Panc1 (cell line): ENCODE measurements around the gene RIGI. TPM values are rescaled to one million over a fixed set of nuclear protein-coding genes. Genes with fewer than 3 reads are reported as not detected.

Source experiments
- ATAC-seq: fragments of 200-7000 bp; cut with Tn5 transposase; 2 replicates; pipeline ENCODE4 v1.9.1; 2020; ENCODE audit warnings: mild to moderate bottlenecking, moderate library complexity
- BruUV-seq: library from RNA; stranded (reverse); fragments of 400-500 nt; replicated peaks from 2 replicates; lab custom pipeline; 2021; lab: Mats Ljungman, UMichigan
- CTCF ChIA-PET: fragments of 300-600 bp; sonication (Branson Sonifier 250); formaldehyde crosslinking; loops from one replicate; lab custom pipeline; 2022; ENCODE audit warnings: antibody characterized with exemption; lab: Charles Lee
- POLR2A ChIA-PET: fragments of 300-600 bp; sonication (Branson Sonifier 250); formaldehyde crosslinking; loops from one replicate; lab custom pipeline; 2022; ENCODE audit warnings: antibody characterized with exemption; lab: Charles Lee
- DNase-seq: peaks from one replicate; pipeline ENCODE4 v3.0.0-alpha.2; 2010; ENCODE audit warnings: low read depth, low spot score
- H3K27ac ChIP-seq: 2 replicates; pipeline ENCODE4 v1.5.1; 2011; ENCODE audit warnings: mild to moderate bottlenecking, low read length, inconsistent platforms
- H3K27me3 ChIP-seq: fragments of 200-500 bp; sonication (Bioruptor generic); 2 replicates; pipeline ENCODE4 v1.6.0; 2014; ENCODE audit warnings: low read length, inconsistent platforms; ENCODE audit not compliant: control insufficient read depth, insufficient read depth
- H3K36me3 ChIP-seq: fragments of 200-500 bp; sonication (Bioruptor generic); 2 replicates; pipeline ENCODE4 v1.5.1; 2014; ENCODE audit warnings: inconsistent platforms, mild to moderate bottlenecking, low read length, moderate library complexity; ENCODE audit not compliant: control insufficient read depth, insufficient read depth
- H3K4me1 ChIP-seq: 2 replicates; pipeline ENCODE4 v1.5.1; 2011; ENCODE audit warnings: inconsistent platforms, mild to moderate bottlenecking, low read length, moderate library complexity; ENCODE audit not compliant: control insufficient read depth, insufficient read depth
- H3K4me3 ChIP-seq, 2 experiments: 2 replicates each; pipeline ENCODE4 v1.5.1; 2011 to 2012; ENCODE audit warnings: low read depth in 2 of 2, low read length in 2 of 2, mild to moderate bottlenecking in 2 of 2, inconsistent platforms in 1 of 2, moderate library complexity in 1 of 2
- H3K9me3 ChIP-seq: fragments of 200-500 bp; sonication (Bioruptor generic); 2 replicates; pipeline ENCODE4 v1.5.1; 2014; ENCODE audit warnings: low read depth, mild to moderate bottlenecking, inconsistent platforms, low read length, moderate library complexity; ENCODE audit not compliant: control insufficient read depth, insufficient read depth
- POLR2AphosphoS5 ChIP-seq: IDR thresholded peaks from 2 replicates; pipeline ENCODE4 v1.6.1; 2012; ENCODE audit warnings: mild to moderate bottlenecking, low read depth, low read length, moderate library complexity
- SIN3A ChIP-seq: IDR thresholded peaks from 2 replicates; pipeline ENCODE4 v1.6.1; 2012; ENCODE audit warnings: low read depth, mild to moderate bottlenecking, low read length, moderate library complexity, borderline replicate concordance; ENCODE audit not compliant: insufficient read depth
- TCF7L2 ChIP-seq: IDR thresholded peaks from 2 replicates; pipeline ENCODE4 v1.6.1; 2011; ENCODE audit warnings: mild to moderate bottlenecking, low read depth, low read length, inconsistent platforms
- in situ Hi-C: cut with HindIII; loops from 2 replicates; pipeline ENCODE4 v1.10.0; 2016; ENCODE audit warnings: low sequenced_read_pairs, low pct_unique_long_range_greater_than_20kb
- intact Hi-C: fragments of 100-400 bp; cut with micrococcal nuclease; formaldehyde crosslinking; loops from one replicate; pipeline ENCODE4 v1.10.0; 2022; ENCODE audit not compliant: unreplicated experiment
- total RNA-seq: library from RNA; stranded (reverse); gene quantifications from one replicate; pipeline ENCODE4 v1.2.1, GENCODE V29; 2021; ENCODE audit not compliant: unreplicated experiment
- TF ChIP-seq, protein P1 (sequence below), 2 experiments: IDR thresholded peaks; 2 replicates each; pipeline ENCODE4 v1.6.1; 2011 to 2012; ENCODE audit warnings: low read depth in 2 of 2, control low read depth in 1 of 2, low read length in 1 of 2, mild to moderate bottlenecking in 1 of 2, moderate library complexity in 1 of 2; ENCODE audit not compliant: insufficient read depth in 1 of 2
- TF ChIP-seq, protein P2 (sequence below): fragments of 450-650 bp; IDR thresholded peaks from 2 replicates; pipeline ENCODE4 v1.5.1; 2017; ENCODE audit warnings: mild to moderate bottlenecking

Gene RIGI
- total RNA-seq, 1 experiment from 2014 or later: 27.7 TPM

DNA sequence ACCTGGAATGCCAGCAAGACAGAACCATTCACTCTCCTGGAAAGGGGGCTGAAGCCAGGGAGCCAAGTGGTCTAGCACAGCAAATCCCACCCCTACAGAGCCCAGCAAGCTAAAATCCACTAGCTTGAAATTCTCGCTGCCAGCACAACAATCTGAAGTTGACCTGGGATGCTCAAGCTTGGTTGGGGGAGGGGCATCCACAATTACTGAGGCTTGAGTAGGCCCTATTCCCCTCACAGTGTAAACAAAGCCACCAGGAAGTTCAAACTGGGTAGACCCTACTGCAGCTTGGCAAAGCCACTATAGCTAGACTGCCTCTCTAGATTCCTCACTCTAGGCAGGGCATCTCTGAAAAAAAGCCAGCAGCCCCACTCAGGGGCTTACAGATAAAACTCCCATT lies 17.3 kb downstream of the RIGI start:
- intact Hi-C loops: no loop called here
- ChIA-PET POLR2A (no interaction called here), CTCF (no interaction called here)
- no peak for ATAC-seq
- Histone ChIP-seq H3K4me3 (no peak overlapping the region), H3K4me1 (no peaks in the 10 kb centered on the region), H3K27me3 (no peaks in the 10 kb centered on the region), H3K27ac (no peak overlapping the region), H3K36me3 (no peaks in the 10 kb centered on the region), H3K9me3 (no peaks in the 10 kb centered on the region)
- TF ChIP-seq, protein P1, sequence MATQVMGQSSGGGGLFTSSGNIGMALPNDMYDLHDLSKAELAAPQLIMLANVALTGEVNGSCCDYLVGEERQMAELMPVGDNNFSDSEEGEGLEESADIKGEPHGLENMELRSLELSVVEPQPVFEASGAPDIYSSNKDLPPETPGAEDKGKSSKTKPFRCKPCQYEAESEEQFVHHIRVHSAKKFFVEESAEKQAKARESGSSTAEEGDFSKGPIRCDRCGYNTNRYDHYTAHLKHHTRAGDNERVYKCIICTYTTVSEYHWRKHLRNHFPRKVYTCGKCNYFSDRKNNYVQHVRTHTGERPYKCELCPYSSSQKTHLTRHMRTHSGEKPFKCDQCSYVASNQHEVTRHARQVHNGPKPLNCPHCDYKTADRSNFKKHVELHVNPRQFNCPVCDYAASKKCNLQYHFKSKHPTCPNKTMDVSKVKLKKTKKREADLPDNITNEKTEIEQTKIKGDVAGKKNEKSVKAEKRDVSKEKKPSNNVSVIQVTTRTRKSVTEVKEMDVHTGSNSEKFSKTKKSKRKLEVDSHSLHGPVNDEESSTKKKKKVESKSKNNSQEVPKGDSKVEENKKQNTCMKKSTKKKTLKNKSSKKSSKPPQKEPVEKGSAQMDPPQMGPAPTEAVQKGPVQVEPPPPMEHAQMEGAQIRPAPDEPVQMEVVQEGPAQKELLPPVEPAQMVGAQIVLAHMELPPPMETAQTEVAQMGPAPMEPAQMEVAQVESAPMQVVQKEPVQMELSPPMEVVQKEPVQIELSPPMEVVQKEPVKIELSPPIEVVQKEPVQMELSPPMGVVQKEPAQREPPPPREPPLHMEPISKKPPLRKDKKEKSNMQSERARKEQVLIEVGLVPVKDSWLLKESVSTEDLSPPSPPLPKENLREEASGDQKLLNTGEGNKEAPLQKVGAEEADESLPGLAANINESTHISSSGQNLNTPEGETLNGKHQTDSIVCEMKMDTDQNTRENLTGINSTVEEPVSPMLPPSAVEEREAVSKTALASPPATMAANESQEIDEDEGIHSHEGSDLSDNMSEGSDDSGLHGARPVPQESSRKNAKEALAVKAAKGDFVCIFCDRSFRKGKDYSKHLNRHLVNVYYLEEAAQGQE (IDR thresholded peaks at IDR 0.05; ENCODE audit: insufficient read depth in 1 of 2, low read depth in 2 of 2, low read length in 1 of 2): no peak
- no peak for TF ChIP-seq POLR2AphosphoS5
- TF ChIP-seq TCF7L2: no peak
- TF ChIP-seq SIN3A: no peak
- TF ChIP-seq, protein P2, sequence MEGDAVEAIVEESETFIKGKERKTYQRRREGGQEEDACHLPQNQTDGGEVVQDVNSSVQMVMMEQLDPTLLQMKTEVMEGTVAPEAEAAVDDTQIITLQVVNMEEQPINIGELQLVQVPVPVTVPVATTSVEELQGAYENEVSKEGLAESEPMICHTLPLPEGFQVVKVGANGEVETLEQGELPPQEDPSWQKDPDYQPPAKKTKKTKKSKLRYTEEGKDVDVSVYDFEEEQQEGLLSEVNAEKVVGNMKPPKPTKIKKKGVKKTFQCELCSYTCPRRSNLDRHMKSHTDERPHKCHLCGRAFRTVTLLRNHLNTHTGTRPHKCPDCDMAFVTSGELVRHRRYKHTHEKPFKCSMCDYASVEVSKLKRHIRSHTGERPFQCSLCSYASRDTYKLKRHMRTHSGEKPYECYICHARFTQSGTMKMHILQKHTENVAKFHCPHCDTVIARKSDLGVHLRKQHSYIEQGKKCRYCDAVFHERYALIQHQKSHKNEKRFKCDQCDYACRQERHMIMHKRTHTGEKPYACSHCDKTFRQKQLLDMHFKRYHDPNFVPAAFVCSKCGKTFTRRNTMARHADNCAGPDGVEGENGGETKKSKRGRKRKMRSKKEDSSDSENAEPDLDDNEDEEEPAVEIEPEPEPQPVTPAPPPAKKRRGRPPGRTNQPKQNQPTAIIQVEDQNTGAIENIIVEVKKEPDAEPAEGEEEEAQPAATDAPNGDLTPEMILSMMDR: no peak
- no peak for DNase-seq
- in situ Hi-C loops: no loop called here
- BruUV-seq: no TSS peak

DNA sequence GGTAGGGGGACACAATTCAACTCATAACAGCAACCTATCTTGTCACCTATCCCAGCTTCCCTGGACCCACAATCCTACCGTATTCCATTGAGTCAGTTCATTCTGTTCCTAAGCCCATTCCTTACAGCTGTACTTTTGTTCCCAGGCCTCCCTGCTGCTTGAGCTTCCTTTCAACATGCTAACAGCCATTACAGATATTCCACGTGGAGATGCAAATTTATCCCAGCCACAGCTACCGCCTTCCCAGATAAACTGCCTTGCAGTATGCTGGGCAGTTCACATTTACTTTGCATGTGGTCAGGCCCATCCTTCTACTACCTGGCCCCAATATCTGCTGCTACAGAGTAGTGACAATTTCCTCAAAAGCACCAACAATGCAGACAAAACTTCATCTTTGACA lies 23.0 kb downstream of the RIGI start:
- DNase-seq: no peak
- TF ChIP-seq TCF7L2 (no peak), POLR2AphosphoS5 (no peak), SIN3A (no peak)
- TF ChIP-seq, protein P2: no peak
- TF ChIP-seq, protein P1 (IDR thresholded peaks at IDR 0.05; ENCODE audit: insufficient read depth in 1 of 2, low read depth in 2 of 2, low read length in 1 of 2): no peak
- no peaks in the 10 kb centered on the region; the same call in 1 of the 2 replicates for H3K4me1 ChIP-seq
- no peaks in the 10 kb centered on the region for H3K27me3 ChIP-seq
- peak; percentile 18; the same call in 1 of the 2 replicates for ATAC-seq
- ChIA-PET POLR2A (no interaction called here), CTCF (no interaction called here)
- intact Hi-C loops (no loop called here), in situ Hi-C loops (no loop called here)
- H3K4me3 ChIP-seq: no peak overlapping the region
- no peaks in the 10 kb centered on the region for H3K9me3 ChIP-seq
- BruUV-seq: no TSS peak
- H3K36me3 ChIP-seq: no peaks in the 10 kb centered on the region; the same call in 1 of the 2 replicates
- H3K27ac ChIP-seq: no peak overlapping the region; the same call in 1 of the 2 replicates
